Fibroblast of the aortic adventitia (primary cell): Measurements from ENCODE around the gene ACTRT3. TPM values are rescaled to one million over a fixed set of nuclear protein-coding genes. Genes with fewer than 3 reads are reported as not detected.
A peak's percentile ranks its signal among the peaks of the same experiment; 100 is the strongest.

ENCODE experiments used
- DNase-seq: peaks from one replicate; pipeline ENCODE4 v3.0.0-alpha.2; 2010; ENCODE audit warnings: low read depth
- H3K4me3 ChIP-seq: 2 replicates; pipeline ENCODE4 v1.5.1; 2011; ENCODE audit warnings: low read depth, mild to moderate bottlenecking, control low read depth, low read length, moderate library complexity
- total RNA-seq: library from RNA; depleted of rRNA; stranded (reverse); fragments of >200 nt; gene quantifications from 2 replicates; pipeline ENCODE4 v1.2.3, GENCODE V29; 2012; ENCODE audit warnings: low replicate concordance
- TF ChIP-seq, protein P1 (sequence below): IDR thresholded peaks from 2 replicates; pipeline ENCODE4 v1.5.1; 2011; ENCODE audit warnings: mild to moderate bottlenecking, low read length, control low read depth, inconsistent platforms; ENCODE audit not compliant: insufficient read depth

ACTRT3 gene
- total RNA-seq = 3.8 and 4.3 TPM in 2 replicates

DNA sequence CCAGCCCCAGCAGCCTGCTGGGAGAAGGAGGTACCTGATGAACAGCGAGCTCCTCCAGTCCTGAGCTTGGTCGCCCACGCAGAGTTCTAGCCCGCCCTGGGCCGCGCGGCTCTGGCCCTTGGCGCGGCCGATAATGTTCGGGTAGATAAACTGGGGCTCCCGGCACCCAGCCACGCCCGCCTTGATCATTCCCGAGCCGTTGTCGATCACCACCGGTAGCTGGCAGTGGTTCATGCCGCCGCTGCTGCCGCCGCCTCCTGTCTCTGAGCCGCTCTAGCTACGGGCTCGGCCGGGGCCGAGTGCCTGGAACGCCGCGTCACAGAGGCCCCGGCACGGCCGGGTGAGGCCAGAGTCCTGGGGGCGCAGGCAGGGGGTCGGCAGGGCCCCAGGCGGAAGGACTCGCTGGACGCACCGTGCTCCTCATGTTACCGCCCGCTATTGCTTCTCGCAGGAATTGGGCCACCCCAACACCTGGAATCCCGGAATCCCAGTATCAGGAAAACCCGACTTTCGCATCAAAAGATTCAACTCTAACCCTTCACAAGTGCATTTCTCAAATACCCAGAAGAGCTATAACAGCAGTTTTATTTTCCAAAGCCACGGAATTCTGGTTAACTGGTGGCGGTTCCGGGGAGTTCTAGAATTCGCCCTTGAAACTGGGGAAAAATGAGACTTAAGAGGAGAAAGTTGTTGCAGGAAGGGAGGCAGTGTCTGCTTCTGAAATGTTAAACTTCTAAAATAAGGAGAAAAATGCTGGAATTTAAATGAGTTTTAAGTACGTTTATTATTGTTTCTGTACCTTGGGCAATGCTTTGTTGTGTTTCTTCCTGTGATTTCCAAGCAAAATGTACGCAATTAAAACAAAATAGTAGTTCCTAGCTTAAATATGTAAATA is at the start of gene ACTRT3:
ACTRT3 (minus strand) TSS at position 275 of the 895 bp plus-strand sequence; CDS start at position 234, 41 bp downstream.
- DNase-seq = peak; percentile 73
- peak within 1 kb of the TSS; percentile 76 for H3K4me3 ChIP-seq
- TF ChIP-seq, protein P1, sequence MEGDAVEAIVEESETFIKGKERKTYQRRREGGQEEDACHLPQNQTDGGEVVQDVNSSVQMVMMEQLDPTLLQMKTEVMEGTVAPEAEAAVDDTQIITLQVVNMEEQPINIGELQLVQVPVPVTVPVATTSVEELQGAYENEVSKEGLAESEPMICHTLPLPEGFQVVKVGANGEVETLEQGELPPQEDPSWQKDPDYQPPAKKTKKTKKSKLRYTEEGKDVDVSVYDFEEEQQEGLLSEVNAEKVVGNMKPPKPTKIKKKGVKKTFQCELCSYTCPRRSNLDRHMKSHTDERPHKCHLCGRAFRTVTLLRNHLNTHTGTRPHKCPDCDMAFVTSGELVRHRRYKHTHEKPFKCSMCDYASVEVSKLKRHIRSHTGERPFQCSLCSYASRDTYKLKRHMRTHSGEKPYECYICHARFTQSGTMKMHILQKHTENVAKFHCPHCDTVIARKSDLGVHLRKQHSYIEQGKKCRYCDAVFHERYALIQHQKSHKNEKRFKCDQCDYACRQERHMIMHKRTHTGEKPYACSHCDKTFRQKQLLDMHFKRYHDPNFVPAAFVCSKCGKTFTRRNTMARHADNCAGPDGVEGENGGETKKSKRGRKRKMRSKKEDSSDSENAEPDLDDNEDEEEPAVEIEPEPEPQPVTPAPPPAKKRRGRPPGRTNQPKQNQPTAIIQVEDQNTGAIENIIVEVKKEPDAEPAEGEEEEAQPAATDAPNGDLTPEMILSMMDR = no peak

GRCh38 chr3:169818316-169818715 is 49.0 kb upstream of the ACTRT3 start:
- DNase-seq = peak; percentile 29
- H3K4me3 ChIP-seq = no peak overlapping the region
- TF ChIP-seq, protein P1 = no peak

GRCh38 chr3:169815590-169816150 is 46.3 kb upstream of the ACTRT3 start:
- TF ChIP-seq, protein P1 = no peak
- no peak for DNase-seq

GRCh38 chr3:169813757-169814517 is 44.6 kb upstream of the ACTRT3 start:
- TF ChIP-seq, protein P1 = no peak
- no peak overlapping the region for H3K4me3 ChIP-seq
- DNase-seq = no peak

More at GRCh38 chr3:169815590-169816150, 46.3 kb upstream of the ACTRT3 start:
- no peak overlapping the region for H3K4me3 ChIP-seq

GRCh38 chr3:169813278-169813677 is 43.9 kb upstream of the ACTRT3 start:
- DNase-seq = no peak
- TF ChIP-seq, protein P1 = no peak
- no peak overlapping the region for H3K4me3 ChIP-seq
